Esophagus muscularis mucosa (tissue), 4 donors: Measurements from ENCODE around the gene OAS2. TPM values are rescaled to one million over a fixed set of nuclear protein-coding genes. Genes with fewer than 3 reads are reported as not detected.

Experiments
- DNase-seq: peaks from one replicate; pipeline ENCODE4 v3.0.0-alpha.2; 2017; ENCODE audit errors: extremely low spot score
- H3K27ac ChIP-seq, 4 donors: fragments of 200-600 bp; sonication (generic); replicated peaks in 1 of 4; 1 replicate in 3 of 4; 2 replicates in 1 of 4; pipeline ENCODE4 v1.5.1; 2016 to 2019; ENCODE audit warnings: mild to moderate bottlenecking in 1 of 4
- H3K27me3 ChIP-seq, 4 donors: fragments of 200-600 bp; sonication (generic); one replicate each; pipeline versions ENCODE4 v1.5.1 to v1.6.0; 2016 to 2019
- H3K36me3 ChIP-seq, 4 donors: fragments of 200-600 bp; sonication (generic); one replicate each; pipeline ENCODE4 v1.5.1; 2016 to 2019
- H3K4me1 ChIP-seq, 4 donors: fragments of 200-600 bp; sonication (generic); one replicate each; pipeline ENCODE4 v1.5.1; 2016 to 2019
- H3K4me3 ChIP-seq, 4 donors: fragments of 200-600 bp; sonication (generic); 1 replicate in 2 of 4; 2 replicates in 2 of 4; pipeline ENCODE4 v1.5.1; 2016 to 2019; ENCODE audit warnings: mild to moderate bottlenecking in 4 of 4, moderate library complexity in 1 of 4
- H3K9me3 ChIP-seq, 4 donors: fragments of 200-600 bp; sonication (generic); 1 replicate in 3 of 4; 2 replicates in 1 of 4; pipeline ENCODE4 v1.5.1; 2016 to 2019
- EP300 ChIP-seq: sonication (generic); formaldehyde crosslinking; IDR thresholded peaks from one replicate; pipeline ENCODE4 v1.6.1; 2017; ENCODE audit warnings: antibody characterized with exemption
- POLR2A ChIP-seq: fragments of 450-650 bp; IDR thresholded peaks from one replicate; pipeline ENCODE4 v1.6.1; 2017; ENCODE audit warnings: antibody characterized with exemption, moderate library complexity, mild to moderate bottlenecking, low read depth
- POLR2AphosphoS5 ChIP-seq, 2 donors: sonication (generic); formaldehyde crosslinking; IDR thresholded peaks; one replicate each; pipeline ENCODE4 v1.6.1; 2017; ENCODE audit warnings: antibody characterized with exemption in 2 of 2
- WGBS: methylation state at CpG from one replicate; pipeline ENCODE4 v1.1.5; 2018; 5-methylcytosine and 5-hydroxymethylcytosine counted together
- intact Hi-C: fragments of 100-400 bp; cut with DNase I; formaldehyde crosslinking; loops from one replicate; pipeline ENCODE4 v1.15.1; 2023
- total RNA-seq, 4 donors: library from RNA; depleted of rRNA; stranded (reverse); fragments of >200 nt; gene quantifications; one replicate each; pipeline versions ENCODE4 v1.1.0 to v1.2.1, GENCODE V29; 2016
- TF ChIP-seq, protein P1 (sequence below), 3 experiments: fragments of 200-600 bp in 2 of 3; fragments of 450-650 bp in 1 of 3; sonication (generic) in 2 of 3; IDR thresholded peaks; one replicate each; pipeline ENCODE4 v1.5.1; 2017 to 2019; ENCODE audit warnings: antibody characterized with exemption in 3 of 3, mild to moderate bottlenecking in 2 of 3, moderate library complexity in 1 of 3

OAS2 gene
- total RNA-seq, 4 donors from 2014 or later: 4.8 to 9.1 (median 7.4) TPM

DNA sequence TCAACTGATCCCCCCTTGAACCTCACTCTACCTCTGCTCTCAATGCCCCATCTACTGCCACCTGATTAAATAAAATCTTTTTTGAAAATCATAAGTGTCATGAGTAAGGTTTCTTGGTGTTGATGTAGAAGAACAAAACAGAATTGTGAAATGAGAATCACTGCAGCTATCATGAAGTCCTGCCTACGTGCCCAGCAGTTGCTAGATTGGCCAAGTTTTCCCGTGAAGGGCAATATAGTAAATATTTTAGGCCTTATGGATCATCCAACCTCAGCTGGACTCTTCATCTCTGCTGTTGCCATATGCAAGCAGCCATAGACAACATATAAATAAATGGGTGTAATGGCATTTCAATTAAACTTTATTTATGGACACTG lies 45.2 kb upstream of the OAS2 start:
- H3K4me3 ChIP-seq: no peak overlapping the region
- no peak for DNase-seq
- TF ChIP-seq EP300 (no peak), POLR2A (no peak), POLR2AphosphoS5 (IDR thresholded peaks at IDR 0.05) (no peak)
- TF ChIP-seq, protein P1, sequence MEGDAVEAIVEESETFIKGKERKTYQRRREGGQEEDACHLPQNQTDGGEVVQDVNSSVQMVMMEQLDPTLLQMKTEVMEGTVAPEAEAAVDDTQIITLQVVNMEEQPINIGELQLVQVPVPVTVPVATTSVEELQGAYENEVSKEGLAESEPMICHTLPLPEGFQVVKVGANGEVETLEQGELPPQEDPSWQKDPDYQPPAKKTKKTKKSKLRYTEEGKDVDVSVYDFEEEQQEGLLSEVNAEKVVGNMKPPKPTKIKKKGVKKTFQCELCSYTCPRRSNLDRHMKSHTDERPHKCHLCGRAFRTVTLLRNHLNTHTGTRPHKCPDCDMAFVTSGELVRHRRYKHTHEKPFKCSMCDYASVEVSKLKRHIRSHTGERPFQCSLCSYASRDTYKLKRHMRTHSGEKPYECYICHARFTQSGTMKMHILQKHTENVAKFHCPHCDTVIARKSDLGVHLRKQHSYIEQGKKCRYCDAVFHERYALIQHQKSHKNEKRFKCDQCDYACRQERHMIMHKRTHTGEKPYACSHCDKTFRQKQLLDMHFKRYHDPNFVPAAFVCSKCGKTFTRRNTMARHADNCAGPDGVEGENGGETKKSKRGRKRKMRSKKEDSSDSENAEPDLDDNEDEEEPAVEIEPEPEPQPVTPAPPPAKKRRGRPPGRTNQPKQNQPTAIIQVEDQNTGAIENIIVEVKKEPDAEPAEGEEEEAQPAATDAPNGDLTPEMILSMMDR (IDR thresholded peaks at IDR 0.05): no peak
- 81% methylated on average over 2 of the region's 2 CpGs for WGBS
- H3K27ac ChIP-seq: no peak overlapping the region
- peaks cover 0 to 5% (median 0%) of the 10 kb centered on the region in 4 donors for H3K9me3 ChIP-seq
- no peaks in the 10 kb centered on the region for H3K27me3 ChIP-seq
- intact Hi-C loops: no loop called here
- H3K36me3 ChIP-seq: peaks cover 0 to 8% (median 0%) of the 10 kb centered on the region in 4 donors
- peaks cover 0 to 6% (median 0%) of the 10 kb centered on the region in 4 donors for H3K4me1 ChIP-seq

DNA sequence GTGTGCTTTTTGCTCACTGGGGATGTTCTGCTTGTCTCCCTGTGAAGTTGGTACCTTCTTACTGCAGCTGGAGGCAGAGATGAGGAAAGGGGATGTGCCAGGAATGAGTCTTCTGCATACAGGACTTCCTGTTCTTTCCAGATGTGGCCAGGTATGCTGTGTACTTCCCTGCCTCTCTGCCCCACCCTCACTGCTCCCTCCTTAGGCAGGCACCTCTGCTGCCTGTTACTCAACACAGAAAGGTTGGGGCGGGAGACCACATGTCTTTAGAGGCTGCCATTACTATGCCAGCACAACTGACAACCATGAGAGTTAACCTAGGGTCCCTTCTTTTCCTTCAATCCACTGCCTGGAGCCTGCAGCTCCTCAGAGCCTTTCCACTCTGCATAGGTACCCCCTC lies 42.1 kb upstream of the OAS2 start:
- Histone ChIP-seq H3K27me3 (no peaks in the 10 kb centered on the region), H3K9me3 (peaks cover 0 to 5% (median 0%) of the 10 kb centered on the region in 4 donors), H3K4me1 (peaks cover 11 to 25% (median 20%) of the 10 kb centered on the region in 4 donors), H3K27ac (peak overlapping the region in 1 of 4 donors; percentile 78), H3K4me3 (no peak overlapping the region), H3K36me3 (no peaks in the 10 kb centered on the region)
- no peak for DNase-seq
- no peak for TF ChIP-seq POLR2AphosphoS5 (IDR thresholded peaks at IDR 0.05)
- no peak for TF ChIP-seq EP300
- TF ChIP-seq, protein P1 (IDR thresholded peaks at IDR 0.05): no peak
- no peak for TF ChIP-seq POLR2A
- intact Hi-C loops: no loop called here
- WGBS: 67% methylated on average over 1 of the region's 1 CpG

DNA sequence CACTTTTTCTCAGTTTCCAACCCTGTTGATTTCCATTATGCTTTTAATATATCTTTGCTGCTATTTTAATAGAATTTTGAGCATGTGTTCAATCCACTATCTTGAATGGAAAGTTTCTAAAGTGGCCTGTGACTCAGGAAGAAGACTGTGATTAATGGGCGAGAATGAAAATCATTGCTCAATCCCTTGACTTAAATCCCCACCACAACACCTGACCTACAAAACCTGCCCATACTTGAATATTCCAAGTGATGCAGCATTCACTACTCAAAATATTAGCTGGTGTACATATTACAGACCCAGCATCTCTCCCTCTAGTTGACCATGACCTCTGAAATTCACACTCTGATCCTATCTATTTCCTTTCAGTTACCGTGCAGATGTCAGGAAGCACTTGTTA lies 41.4 kb upstream of the OAS2 start:
- 47% methylated on average over 2 of the region's 2 CpGs for WGBS
- Histone ChIP-seq H3K27me3 (no peaks in the 10 kb centered on the region), H3K36me3 (peaks cover 0 to 6% (median 0%) of the 10 kb centered on the region in 4 donors), H3K9me3 (peaks cover 0 to 5% (median 0%) of the 10 kb centered on the region in 4 donors), H3K4me3 (no peak overlapping the region), H3K27ac (peak overlapping the region in 3 of 4 donors; percentile 64 to 78 (median 72)), H3K4me1 (peaks cover 11 to 25% (median 20%) of the 10 kb centered on the region in 4 donors)
- no peak for DNase-seq
- TF ChIP-seq, protein P1 (IDR thresholded peaks at IDR 0.05): no peak
- TF ChIP-seq POLR2AphosphoS5 (IDR thresholded peaks at IDR 0.05) (no peak), EP300 (no peak), POLR2A (no peak)
- intact Hi-C loops: no loop called here

DNA sequence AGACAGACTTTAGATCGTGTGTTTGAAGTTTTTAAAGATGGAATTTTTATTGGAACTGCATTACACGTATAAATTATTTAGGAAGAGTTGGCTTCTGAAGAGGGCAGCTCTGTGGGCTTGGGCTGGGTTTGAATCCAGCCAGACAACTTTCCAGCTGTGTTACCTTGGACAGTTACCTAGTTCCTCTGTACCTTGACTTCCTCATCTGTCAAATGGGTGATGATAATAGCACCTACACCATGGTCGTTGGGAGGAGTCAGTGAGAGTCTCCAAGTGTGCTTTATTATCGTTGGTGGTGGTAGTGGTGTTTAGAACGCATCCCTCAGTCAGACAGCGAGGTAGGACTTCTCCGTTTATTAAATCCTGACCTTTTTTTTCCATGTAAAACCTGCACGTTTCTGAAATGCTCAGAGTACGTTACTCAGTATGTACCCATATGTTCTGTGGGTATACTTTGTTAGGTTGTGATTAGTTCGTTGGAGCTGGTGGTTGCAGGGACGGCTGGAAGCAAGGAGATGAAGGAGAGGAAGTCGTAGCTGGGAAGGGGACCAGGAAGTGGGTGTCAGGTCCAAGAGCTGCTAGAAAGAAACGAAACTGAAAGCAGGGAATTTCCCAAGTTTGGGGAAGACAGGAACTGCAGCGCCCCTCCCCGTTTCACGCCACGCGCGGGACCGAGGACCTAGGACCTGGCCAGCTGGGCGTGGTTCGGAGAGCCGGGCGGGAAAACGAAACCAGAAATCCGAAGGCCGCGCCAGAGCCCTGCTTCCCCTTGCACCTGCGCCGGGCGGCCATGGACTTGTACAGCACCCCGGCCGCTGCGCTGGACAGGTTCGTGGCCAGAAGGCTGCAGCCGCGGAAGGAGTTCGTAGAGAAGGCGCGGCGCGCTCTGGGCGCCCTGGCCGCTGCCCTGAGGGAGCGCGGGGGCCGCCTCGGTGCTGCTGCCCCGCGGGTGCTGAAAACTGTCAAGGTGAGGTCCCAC lies 40.3 kb upstream of the OAS2 start, which contains the start of gene OAS3:
OAS3 (plus strand) TSS at position 734 of the 979 bp plus-strand sequence; CDS start at position 791, 57 bp downstream.
- DNase-seq: peak; percentile 97
- Histone ChIP-seq H3K4me1 (peaks cover 11 to 25% (median 20%) of the 10 kb centered on the region in 4 donors), H3K4me3 (peak within 1 kb of the TSS; percentile 74 to 83 (median 76)), H3K9me3 (peaks cover 0 to 5% (median 0%) of the 10 kb centered on the region in 4 donors), H3K27ac (peak within 1 kb of the TSS; percentile 64 to 78 (median 70)), H3K36me3 (peaks cover 0 to 7% (median 0%) of the 10 kb centered on the region in 4 donors), H3K27me3 (no peaks in the 10 kb centered on the region)
- WGBS: 11% methylated on average over 39 of the region's 50 CpGs
- TF ChIP-seq POLR2A: no peak
- TF ChIP-seq POLR2AphosphoS5 (IDR thresholded peaks at IDR 0.05): peak; percentile 49 to 77
- intact Hi-C loops: no loop called here

DNA sequence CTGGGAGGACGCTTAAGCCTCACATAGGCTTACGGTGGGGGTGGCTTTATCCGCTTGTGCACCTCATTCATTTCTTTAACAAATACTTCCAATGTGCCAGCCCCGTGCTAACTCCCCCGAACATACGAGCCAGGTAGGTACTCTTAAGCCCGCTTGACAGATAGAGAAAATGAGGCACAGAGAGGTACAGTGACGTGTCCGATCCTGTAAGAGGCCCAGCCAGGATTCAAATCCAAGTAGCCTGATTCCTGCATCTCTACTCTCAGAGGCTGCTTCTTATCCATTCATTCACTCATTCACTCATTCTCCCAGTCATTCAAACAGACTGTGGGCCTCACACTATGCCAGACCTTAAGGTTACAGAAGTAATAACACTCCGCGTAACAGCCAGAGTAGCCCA lies 39.6 kb upstream of the OAS2 start:
- peaks cover 0 to 5% (median 0%) of the 10 kb centered on the region in 4 donors for H3K9me3 ChIP-seq
- no peak for DNase-seq
- peaks cover 0 to 13% (median 2%) of the 10 kb centered on the region in 4 donors for H3K36me3 ChIP-seq
- H3K4me3 ChIP-seq: peak overlapping the region; percentile 74 to 83 (median 76)
- H3K4me1 ChIP-seq: peaks cover 11 to 25% (median 20%) of the 10 kb centered on the region in 4 donors
- WGBS: 25% methylated on average over 8 of the region's 11 CpGs
- no peaks in the 10 kb centered on the region for H3K27me3 ChIP-seq
- TF ChIP-seq POLR2A (no peak), POLR2AphosphoS5 (IDR thresholded peaks at IDR 0.05) (no peak), EP300 (no peak)
- TF ChIP-seq, protein P1 (IDR thresholded peaks at IDR 0.05): no peak
- H3K27ac ChIP-seq: peak overlapping the region; percentile 64 to 78 (median 70)
- intact Hi-C loops: no loop called here
